NCI-H2081 (cell line): ENCODE data around the gene RNF145.
"Not testable (repeated sequence)": the region's sequence is repeated elsewhere in the genome, so short reads cannot be mapped to it uniquely, and the experiment has no call there.

ENCODE experiments used
- DNase-seq, 2 experiments: peaks; one replicate each; lab custom pipeline; 2025; lab: John Stamatoyannopoulos, UW

Gene RNF145

GRCh38 chr5:159156426-159157238 is 52.7 kb downstream of the RNF145 start:
- peak; percentile 64 to 70 for DNase-seq

GRCh38 chr5:159155960-159156359 is 53.4 kb downstream of the RNF145 start:
- no peak for DNase-seq

- no peak for DNase-seq
Observed at GRCh38 chr5:159152876-159153275, 56.5 kb downstream of the RNF145 start.

- DNase-seq = no peak
Observed at GRCh38 chr5:159149085-159149484, 60.3 kb downstream of the RNF145 start.

- no peak for DNase-seq
Observed at GRCh38 chr5:159147976-159148375, 61.4 kb downstream of the RNF145 start.

GRCh38 chr5:159146839-159147238 is 62.5 kb downstream of the RNF145 start:
- no peak for DNase-seq

- DNase-seq = not testable (repeated sequence)
Observed at GRCh38 chr5:159145160-159145559, 64.2 kb downstream of the RNF145 start.

- DNase-seq = no peak
Observed at GRCh38 chr5:159139802-159140201, 69.6 kb downstream of the RNF145 start.

- DNase-seq = no peak
Observed at GRCh38 chr5:159135896-159136531, 73.3 kb downstream of the RNF145 start.

GRCh38 chr5:159133041-159133741 is 76.2 kb downstream of the RNF145 start:
- peak; percentile 25 to 27 for DNase-seq

- DNase-seq = no peak
Observed at GRCh38 chr5:159132429-159133040, 76.8 kb downstream of the RNF145 start.

- DNase-seq = no peak
Observed at GRCh38 chr5:159131951-159132350, 77.4 kb downstream of the RNF145 start.

GRCh38 chr5:159130871-159131270 is 78.5 kb downstream of the RNF145 start:
- no peak for DNase-seq

- no peak for DNase-seq
Observed at GRCh38 chr5:159128070-159128541, 81.2 kb downstream of the RNF145 start.

GRCh38 chr5:159123700-159124099 is 85.7 kb downstream of the RNF145 start:
- DNase-seq = no peak

- no peak for DNase-seq
Observed at GRCh38 chr5:159123189-159123588, 86.2 kb downstream of the RNF145 start.

GRCh38 chr5:159121061-159121460 is 88.3 kb downstream of the RNF145 start:
- DNase-seq = no peak

GRCh38 chr5:159120446-159120845 is 88.9 kb downstream of the RNF145 start:
- no peak for DNase-seq

GRCh38 chr5:159119842-159120241 is 89.5 kb downstream of the RNF145 start:
- DNase-seq = not testable (repeated sequence)

GRCh38 chr5:159118958-159119659 is 90.2 kb downstream of the RNF145 start:
- DNase-seq = not testable (repeated sequence)

GRCh38 chr5:159113405-159113804 is 95.9 kb downstream of the RNF145 start:
- DNase-seq = no peak

- DNase-seq = no peak
Observed at GRCh38 chr5:159112436-159112835, 96.9 kb downstream of the RNF145 start.
